Right atrium auricular region (tissue), 2 donors: ENCODE data around the gene DAB1. TPM values are rescaled to one million over a fixed set of nuclear protein-coding genes. Genes with fewer than 3 reads are reported as not detected.

Source experiments
- DNase-seq: peaks from one replicate; pipeline ENCODE4 v3.0.0-alpha.2; 2019; ENCODE audit warnings: low spot score
- H3K27ac ChIP-seq, 2 donors: fragments of 200-600 bp; sonication (generic); 1 replicate in 1 of 2; 2 replicates in 1 of 2; pipeline ENCODE4 v1.5.1; 2016 to 2019
- H3K27me3 ChIP-seq, 2 donors: fragments of 200-600 bp; sonication (generic); one replicate each; pipeline versions ENCODE4 v1.5.1 to v1.6.0; 2017 to 2019
- H3K36me3 ChIP-seq: fragments of 200-600 bp; sonication (generic); one replicate; pipeline ENCODE4 v1.5.1; 2016
- H3K4me1 ChIP-seq, 2 donors: fragments of 200-600 bp; sonication (generic); one replicate each; pipeline versions ENCODE4 v1.5.1 to v1.6.0; 2017 to 2019
- H3K4me3 ChIP-seq, 2 donors: fragments of 200-600 bp; sonication (generic); 1 replicate in 1 of 2; 2 replicates in 1 of 2; pipeline ENCODE4 v1.5.1; 2017 to 2019; ENCODE audit warnings: mild to moderate bottlenecking in 1 of 2, moderate library complexity in 1 of 2
- H3K9me3 ChIP-seq, 2 donors: fragments of 200-600 bp; sonication (generic); one replicate each; pipeline ENCODE4 v1.5.1; 2019
- total RNA-seq, 2 donors: library from RNA; depleted of rRNA; stranded (reverse); fragments of >200 nt; gene quantifications; one replicate each; pipeline ENCODE4 v1.1.0, GENCODE V29; 2016
- TF ChIP-seq, protein P1 (sequence below), 2 donors: fragments of 200-600 bp; sonication (generic); IDR thresholded peaks; one replicate each; pipeline ENCODE4 v1.5.1; 2019; ENCODE audit warnings: antibody characterized with exemption in 2 of 2

The DAB1 gene
- total RNA-seq, 2 donors from 2014 or later = 0.19 to 3.3 TPM

DNA sequence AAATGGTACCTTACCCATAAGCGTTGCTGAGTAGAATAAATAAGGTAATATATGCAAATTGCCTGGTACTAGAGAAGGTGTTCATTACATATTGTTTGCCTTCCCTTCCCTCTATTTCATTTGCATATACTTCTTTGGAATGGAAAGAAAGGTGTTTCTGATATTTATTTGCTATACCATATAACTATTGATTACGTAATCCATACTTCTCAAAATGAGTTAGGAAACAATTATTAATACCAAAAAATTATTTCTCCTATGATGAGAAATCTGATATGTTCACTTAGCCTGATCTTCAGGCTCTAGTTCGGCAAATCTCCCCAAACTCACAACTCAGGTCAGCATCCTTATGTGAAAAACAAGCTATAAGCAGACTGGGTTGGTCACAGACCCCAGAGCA, 119.3 kb downstream of the DAB1 start:
- DNase-seq = no peak
- no peaks in the 10 kb centered on the region for H3K27me3 ChIP-seq
- no peaks in the 10 kb centered on the region for H3K36me3 ChIP-seq

DNA sequence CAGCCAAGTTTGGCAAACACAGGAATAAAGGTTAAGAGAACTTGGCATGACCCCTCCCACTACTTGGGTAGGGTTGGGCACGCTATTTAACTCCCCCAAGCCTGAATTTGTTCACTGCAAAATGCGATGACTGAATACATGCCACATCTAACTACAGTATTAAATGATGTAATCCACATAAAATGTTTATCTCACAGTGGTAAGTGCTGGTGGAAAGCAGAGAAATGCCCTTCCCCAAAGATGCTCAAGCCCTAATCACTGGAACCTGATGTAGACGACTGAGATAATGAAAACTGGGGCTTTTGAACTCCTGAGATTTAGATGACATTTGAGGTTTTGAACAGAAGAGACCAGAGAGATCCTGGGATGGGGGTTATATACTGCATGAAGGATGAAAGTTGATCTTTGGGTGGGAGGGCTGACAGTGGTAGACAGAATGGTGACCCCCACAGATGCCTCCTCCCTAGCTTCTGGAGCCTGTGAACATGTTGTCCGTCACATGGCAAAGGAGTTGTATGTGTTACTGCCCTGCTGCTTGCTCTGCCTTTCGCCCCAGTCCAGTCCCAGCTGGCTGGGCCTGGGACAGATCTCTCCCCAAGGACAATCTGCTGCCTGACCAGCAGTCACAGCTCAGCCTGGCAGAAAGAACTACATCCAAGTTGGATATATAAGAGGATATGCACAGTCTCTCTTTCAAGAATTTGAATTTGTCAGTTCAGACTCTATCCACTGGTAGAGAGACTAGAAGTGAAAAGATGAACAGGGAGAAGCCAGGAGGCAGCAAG, 120.9 kb downstream of the DAB1 start:
- no peaks in the 10 kb centered on the region for H3K36me3 ChIP-seq
- no peak for DNase-seq
- H3K27ac ChIP-seq = no peak overlapping the region
- no peaks in the 10 kb centered on the region for H3K9me3 ChIP-seq
- H3K27me3 ChIP-seq = no peaks in the 10 kb centered on the region
- no peak overlapping the region for H3K4me3 ChIP-seq
- no peaks in the 10 kb centered on the region for H3K4me1 ChIP-seq
- TF ChIP-seq, protein P1, sequence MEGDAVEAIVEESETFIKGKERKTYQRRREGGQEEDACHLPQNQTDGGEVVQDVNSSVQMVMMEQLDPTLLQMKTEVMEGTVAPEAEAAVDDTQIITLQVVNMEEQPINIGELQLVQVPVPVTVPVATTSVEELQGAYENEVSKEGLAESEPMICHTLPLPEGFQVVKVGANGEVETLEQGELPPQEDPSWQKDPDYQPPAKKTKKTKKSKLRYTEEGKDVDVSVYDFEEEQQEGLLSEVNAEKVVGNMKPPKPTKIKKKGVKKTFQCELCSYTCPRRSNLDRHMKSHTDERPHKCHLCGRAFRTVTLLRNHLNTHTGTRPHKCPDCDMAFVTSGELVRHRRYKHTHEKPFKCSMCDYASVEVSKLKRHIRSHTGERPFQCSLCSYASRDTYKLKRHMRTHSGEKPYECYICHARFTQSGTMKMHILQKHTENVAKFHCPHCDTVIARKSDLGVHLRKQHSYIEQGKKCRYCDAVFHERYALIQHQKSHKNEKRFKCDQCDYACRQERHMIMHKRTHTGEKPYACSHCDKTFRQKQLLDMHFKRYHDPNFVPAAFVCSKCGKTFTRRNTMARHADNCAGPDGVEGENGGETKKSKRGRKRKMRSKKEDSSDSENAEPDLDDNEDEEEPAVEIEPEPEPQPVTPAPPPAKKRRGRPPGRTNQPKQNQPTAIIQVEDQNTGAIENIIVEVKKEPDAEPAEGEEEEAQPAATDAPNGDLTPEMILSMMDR (IDR thresholded peaks at IDR 0.05) = no peak

More for the DNA sequence above, 119.3 kb downstream of the DAB1 start:
- Histone ChIP-seq H3K9me3 (no peaks in the 10 kb centered on the region), H3K4me1 (no peaks in the 10 kb centered on the region), H3K27ac (no peak overlapping the region), H3K4me3 (no peak overlapping the region)
- TF ChIP-seq, protein P1 (IDR thresholded peaks at IDR 0.05) = no peak

DNA sequence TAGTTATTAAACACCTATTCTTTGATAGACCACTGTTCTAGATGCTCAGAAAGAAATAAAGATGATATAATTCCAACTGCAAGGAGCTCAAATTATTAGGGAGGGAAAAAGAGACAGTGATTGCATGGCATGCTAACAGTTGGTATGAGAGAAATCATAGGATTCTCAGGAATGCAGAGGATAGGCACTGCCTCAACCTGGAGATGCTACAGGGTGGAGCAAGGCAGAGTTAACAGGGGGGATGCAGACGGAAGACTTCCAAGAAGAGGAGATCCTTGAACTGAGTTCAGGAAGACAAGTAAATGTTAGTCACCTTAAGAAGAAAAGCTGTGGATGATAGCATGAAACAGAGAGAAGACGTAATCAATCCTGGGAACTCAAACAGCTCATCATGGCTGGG, 123.7 kb downstream of the DAB1 start:
- no peaks in the 10 kb centered on the region for H3K4me1 ChIP-seq
- no peak overlapping the region for H3K4me3 ChIP-seq
- H3K27me3 ChIP-seq = no peaks in the 10 kb centered on the region
- DNase-seq = no peak
- no peaks in the 10 kb centered on the region for H3K36me3 ChIP-seq
- TF ChIP-seq, protein P1 (IDR thresholded peaks at IDR 0.05) = no peak
- H3K9me3 ChIP-seq = no peaks in the 10 kb centered on the region
- H3K27ac ChIP-seq = no peak overlapping the region

DNA sequence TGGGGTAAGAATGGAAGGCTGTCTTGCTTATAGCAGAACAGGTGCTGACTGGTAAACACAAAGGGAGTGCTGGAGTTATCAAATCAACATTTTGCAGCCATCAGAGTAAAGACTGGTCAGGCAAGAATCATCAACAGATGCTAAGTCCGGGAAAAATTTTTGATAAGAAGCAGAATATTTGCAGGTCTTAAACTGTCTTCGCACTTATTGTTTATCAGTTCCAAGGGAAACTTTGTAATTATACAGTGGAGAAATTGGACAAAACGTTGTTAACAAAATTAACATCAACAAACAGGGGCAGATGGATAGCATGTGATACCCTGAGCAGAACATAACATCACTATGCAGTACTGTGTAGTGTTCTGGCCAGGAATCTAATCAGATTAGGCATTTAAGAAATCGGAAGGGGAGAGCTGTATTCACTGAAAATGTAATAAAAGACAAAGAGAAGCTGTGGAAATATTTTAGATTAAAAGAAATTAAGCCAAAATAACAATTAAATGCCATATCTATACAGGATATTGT, 127.1 kb downstream of the DAB1 start:
- Histone ChIP-seq H3K27ac (no peak overlapping the region), H3K4me3 (no peak overlapping the region), H3K36me3 (no peaks in the 10 kb centered on the region), H3K4me1 (no peaks in the 10 kb centered on the region), H3K9me3 (no peaks in the 10 kb centered on the region), H3K27me3 (no peaks in the 10 kb centered on the region)
- TF ChIP-seq, protein P1 (IDR thresholded peaks at IDR 0.05) = no peak
- DNase-seq = no peak

DNA sequence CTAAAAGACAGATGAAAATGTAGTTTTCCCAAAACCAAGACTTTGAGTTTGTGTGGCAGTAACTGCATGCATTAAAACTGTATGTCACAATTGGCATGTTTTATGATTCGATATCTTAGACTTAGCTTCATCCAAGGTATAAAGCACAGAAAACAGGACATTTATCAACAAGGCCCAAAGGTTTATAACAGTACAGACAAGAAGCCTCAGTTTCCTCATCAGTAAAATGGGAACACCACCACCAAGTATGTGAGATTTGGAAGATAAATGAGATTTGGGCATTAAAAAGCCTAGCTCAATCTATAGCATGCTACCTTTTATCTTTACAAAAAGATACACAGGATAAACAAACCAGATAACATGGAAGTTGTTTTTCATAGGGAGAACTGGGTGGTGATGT, 128.5 kb downstream of the DAB1 start:
- H3K9me3 ChIP-seq = no peaks in the 10 kb centered on the region
- no peak overlapping the region for H3K4me3 ChIP-seq
- TF ChIP-seq, protein P1 (IDR thresholded peaks at IDR 0.05) = no peak
- H3K27ac ChIP-seq = no peak overlapping the region
- H3K27me3 ChIP-seq = no peaks in the 10 kb centered on the region
- no peaks in the 10 kb centered on the region for H3K36me3 ChIP-seq
- no peak for DNase-seq
- H3K4me1 ChIP-seq = no peaks in the 10 kb centered on the region
